C4-2B (cell line): Measurements from ENCODE around the gene FBXW12.

Experiments
- CTCF ChIP-seq: fragments of 450-650 bp; conservative IDR thresholded peaks from 2 replicates; pipeline ENCODE4 v1.5.1; 2017; ENCODE audit warnings: mild to moderate bottlenecking
- ZFX ChIP-seq: fragments of 450-650 bp; IDR thresholded peaks from 2 replicates; pipeline ENCODE4 v1.6.1; 2017

- TF ChIP-seq CTCF (no peak), ZFX (no peak)
Measured at GRCh38 chr3:48413611-48414010, 41.6 kb downstream of the FBXW12 start.
